Measurements from ENCODE around the gene MBP. TPM values are rescaled to one million over a fixed set of nuclear protein-coding genes. Genes with fewer than 3 reads are reported as not detected.
A peak's percentile ranks its signal among the peaks of the same experiment; 100 is the strongest.

MBP gene
- total RNA-seq, 1 donor = 80.7 TPM

GRCh38 chr18:77143196-77143595 lies 10.6 kb upstream of the MBP start:
- Histone ChIP-seq H3K4me1 (ENCODE audit: insufficient read depth, low read length) (peaks cover 46% of the 10 kb centered on the region), H3K27me3 (ENCODE audit: insufficient read depth, low read length) (no peaks in the 10 kb centered on the region), H3K9me3 (ENCODE audit: low read depth, low read length) (no peaks in the 10 kb centered on the region), H3K4me3 (ENCODE audit: low read length) (no peak overlapping the region)

- Histone ChIP-seq H3K4me3 (ENCODE audit: low read length) (no peak overlapping the region), H3K4me1 (ENCODE audit: insufficient read depth, low read length) (peaks cover 30% of the 10 kb centered on the region), H3K9me3 (ENCODE audit: low read depth, low read length) (no peaks in the 10 kb centered on the region), H3K27me3 (ENCODE audit: insufficient read depth, low read length) (no peaks in the 10 kb centered on the region)
Observed at GRCh38 chr18:77141401-77142118, 9.0 kb upstream of the MBP start.

GRCh38 chr18:77140439-77141109 lies 8.0 kb upstream of the MBP start:
- H3K4me1 ChIP-seq (ENCODE audit: insufficient read depth, low read length) = peaks cover 29% of the 10 kb centered on the region
- no peak overlapping the region for H3K4me3 ChIP-seq (ENCODE audit: low read length)

GRCh38 chr18:77140030-77140429 lies 7.4 kb upstream of the MBP start:
- Histone ChIP-seq H3K4me1 (ENCODE audit: insufficient read depth, low read length) (peaks cover 30% of the 10 kb centered on the region), H3K4me3 (ENCODE audit: low read length) (no peak overlapping the region)

More at GRCh38 chr18:77140439-77141109, 8.0 kb upstream of the MBP start:
- Histone ChIP-seq H3K9me3 (ENCODE audit: low read depth, low read length) (no peaks in the 10 kb centered on the region), H3K27me3 (ENCODE audit: insufficient read depth, low read length) (no peaks in the 10 kb centered on the region)

GRCh38 chr18:77139619-77140018 lies 7.0 kb upstream of the MBP start:
- no peaks in the 10 kb centered on the region for H3K9me3 ChIP-seq (ENCODE audit: low read depth, low read length)
- peaks cover 32% of the 10 kb centered on the region for H3K4me1 ChIP-seq (ENCODE audit: insufficient read depth, low read length)
- H3K4me3 ChIP-seq (ENCODE audit: low read length) = no peak overlapping the region
- no peaks in the 10 kb centered on the region for H3K27me3 ChIP-seq (ENCODE audit: insufficient read depth, low read length)

More at GRCh38 chr18:77140030-77140429, 7.4 kb upstream of the MBP start:
- H3K27me3 ChIP-seq (ENCODE audit: insufficient read depth, low read length) = no peaks in the 10 kb centered on the region
- H3K9me3 ChIP-seq (ENCODE audit: low read depth, low read length) = no peaks in the 10 kb centered on the region

GRCh38 chr18:77138270-77138669 lies 5.7 kb upstream of the MBP start:
- no peaks in the 10 kb centered on the region for H3K27me3 ChIP-seq (ENCODE audit: insufficient read depth, low read length)
- no peak overlapping the region for H3K4me3 ChIP-seq (ENCODE audit: low read length)
- H3K9me3 ChIP-seq (ENCODE audit: low read depth, low read length) = no peaks in the 10 kb centered on the region
- peaks cover 46% of the 10 kb centered on the region for H3K4me1 ChIP-seq (ENCODE audit: insufficient read depth, low read length)

GRCh38 chr18:77137851-77138250 lies 5.3 kb upstream of the MBP start:
- Histone ChIP-seq H3K27me3 (ENCODE audit: insufficient read depth, low read length) (no peaks in the 10 kb centered on the region), H3K4me1 (ENCODE audit: insufficient read depth, low read length) (peaks cover 50% of the 10 kb centered on the region), H3K9me3 (ENCODE audit: low read depth, low read length) (no peaks in the 10 kb centered on the region), H3K4me3 (ENCODE audit: low read length) (no peak overlapping the region)

- Histone ChIP-seq H3K4me1 (ENCODE audit: insufficient read depth, low read length) (peaks cover 51% of the 10 kb centered on the region), H3K9me3 (ENCODE audit: low read depth, low read length) (no peaks in the 10 kb centered on the region), H3K4me3 (ENCODE audit: low read length) (no peak overlapping the region), H3K27me3 (ENCODE audit: insufficient read depth, low read length) (no peaks in the 10 kb centered on the region)
Observed at GRCh38 chr18:77136871-77137665, 4.5 kb upstream of the MBP start.

- Histone ChIP-seq H3K27me3 (ENCODE audit: insufficient read depth, low read length) (no peaks in the 10 kb centered on the region), H3K9me3 (ENCODE audit: low read depth, low read length) (no peaks in the 10 kb centered on the region), H3K4me1 (ENCODE audit: insufficient read depth, low read length) (peaks cover 46% of the 10 kb centered on the region), H3K4me3 (ENCODE audit: low read length) (no peak overlapping the region)
Observed at GRCh38 chr18:77136076-77136718, 3.6 kb upstream of the MBP start.

GRCh38 chr18:77135339-77136075 lies 2.9 kb upstream of the MBP start:
- Histone ChIP-seq H3K27me3 (ENCODE audit: insufficient read depth, low read length) (no peaks in the 10 kb centered on the region), H3K9me3 (ENCODE audit: low read depth, low read length) (no peaks in the 10 kb centered on the region), H3K4me3 (ENCODE audit: low read length) (no peak overlapping the region), H3K4me1 (ENCODE audit: insufficient read depth, low read length) (peaks cover 42% of the 10 kb centered on the region)

- no peak overlapping the region for H3K4me3 ChIP-seq (ENCODE audit: low read length)
- no peaks in the 10 kb centered on the region for H3K9me3 ChIP-seq (ENCODE audit: low read depth, low read length)
- peaks cover 42% of the 10 kb centered on the region for H3K4me1 ChIP-seq (ENCODE audit: insufficient read depth, low read length)
- no peaks in the 10 kb centered on the region for H3K27me3 ChIP-seq (ENCODE audit: insufficient read depth, low read length)
Observed at GRCh38 chr18:77134611-77135010, 2.0 kb upstream of the MBP start.

- Histone ChIP-seq H3K9me3 (ENCODE audit: low read depth, low read length) (no peaks in the 10 kb centered on the region), H3K4me3 (ENCODE audit: low read length) (peak overlapping the region; percentile 86), H3K27me3 (ENCODE audit: insufficient read depth, low read length) (no peaks in the 10 kb centered on the region), H3K4me1 (ENCODE audit: insufficient read depth, low read length) (peaks cover 44% of the 10 kb centered on the region)
Observed at GRCh38 chr18:77133835-77134496, 1.4 kb upstream of the MBP start.

GRCh38 chr18:77133051-77133834 lies 660 bp upstream of the MBP start:
- H3K27me3 ChIP-seq (ENCODE audit: insufficient read depth, low read length) = no peaks in the 10 kb centered on the region
- H3K4me1 ChIP-seq (ENCODE audit: insufficient read depth, low read length) = peaks cover 51% of the 10 kb centered on the region
- H3K4me3 ChIP-seq (ENCODE audit: low read length) = peak overlapping the region; percentile 86
- H3K9me3 ChIP-seq (ENCODE audit: low read depth, low read length) = no peaks in the 10 kb centered on the region
